Liver (tissue), 3 donors: ENCODE data around the gene FXYD4.

Experiments used
- ATF3 ChIP-seq: IDR thresholded peaks from 2 replicates; pipeline ENCODE4 v1.6.1; 2016; ENCODE audit warnings: antibody characterized with exemption
- CTCF ChIP-seq: fragments of 150-350 bp; IDR thresholded peaks from 2 replicates; pipeline ENCODE4 v1.5.1; 2017; ENCODE audit warnings: improper control_type of control experiment, low read depth, low read length; ENCODE audit not compliant: missing input control
- EGR1 ChIP-seq, 2 donors: IDR thresholded peaks; 2 replicates each; pipeline ENCODE4 v1.6.1; 2016 to 2018; ENCODE audit warnings: antibody characterized with exemption in 2 of 2, low read depth in 2 of 2
- GABPA ChIP-seq, 2 donors: IDR thresholded peaks in 1 of 2; conservative IDR thresholded peaks in 1 of 2; 2 replicates each; pipeline ENCODE4 v1.6.1; 2016; ENCODE audit warnings: antibody characterized with exemption in 2 of 2, mild to moderate bottlenecking in 1 of 2, moderate library complexity in 1 of 2
- HNF4A ChIP-seq, 2 donors: conservative IDR thresholded peaks; 2 replicates each; pipeline ENCODE4 v1.6.1; 2016; ENCODE audit warnings: antibody characterized with exemption in 2 of 2, mild to moderate bottlenecking in 2 of 2
- MAX ChIP-seq: IDR thresholded peaks from 2 replicates; pipeline ENCODE4 v1.6.1; 2016; ENCODE audit warnings: antibody characterized with exemption
- NR2F2 ChIP-seq: IDR thresholded peaks from 2 replicates; pipeline ENCODE4 v1.6.1; 2016; ENCODE audit warnings: antibody characterized with exemption
- RAD21 ChIP-seq, 2 donors: IDR thresholded peaks; 2 replicates each; pipeline ENCODE4 v1.6.1; 2016; ENCODE audit warnings: antibody characterized with exemption in 2 of 2, mild to moderate bottlenecking in 2 of 2
- REST ChIP-seq: IDR thresholded peaks from 2 replicates; pipeline ENCODE4 v1.6.1; 2016; ENCODE audit warnings: antibody characterized with exemption, mild to moderate bottlenecking
- RXRA ChIP-seq, 2 donors: IDR thresholded peaks; 2 replicates each; pipeline ENCODE4 v1.6.1; 2017 to 2018; ENCODE audit warnings: antibody characterized with exemption in 2 of 2, mild to moderate bottlenecking in 1 of 2
- TAF1 ChIP-seq: conservative IDR thresholded peaks from 2 replicates; pipeline ENCODE4 v1.6.1; 2016; ENCODE audit warnings: antibody characterized with exemption, mild to moderate bottlenecking
- YY1 ChIP-seq: IDR thresholded peaks from 2 replicates; pipeline ENCODE4 v1.6.1; 2016; ENCODE audit warnings: antibody characterized with exemption, mild to moderate bottlenecking
- donor health status: healthy.
- donor health status: healthy.

GRCh38 chr10:43409385-43410109, 38.1 kb downstream of the FXYD4 start:
- no peak for TF ChIP-seq CTCF
- no peak for TF ChIP-seq MAX
- TF ChIP-seq NR2F2: no peak
- no peak for TF ChIP-seq GABPA (IDR thresholded peaks at IDR 0.05 in 1 of 2, conservative IDR thresholded peaks at IDR 0.05 in 1 of 2)
- peak; percentile 16 for TF ChIP-seq YY1
- TF ChIP-seq REST: no peak
- TF ChIP-seq TAF1: peak; percentile 8
- no peak for TF ChIP-seq EGR1 (IDR thresholded peaks at IDR 0.05; ENCODE audit: low read depth in 2 of 2)
- TF ChIP-seq RAD21 (IDR thresholded peaks at IDR 0.05): no peak
- TF ChIP-seq ATF3: no peak
- no peak for TF ChIP-seq RXRA (IDR thresholded peaks at IDR 0.05)
- no peak for TF ChIP-seq HNF4A (conservative IDR thresholded peaks at IDR 0.05)
